ENCODE results near the gene ARHGEF25. TPM values are rescaled to one million over a fixed set of nuclear protein-coding genes. Genes with fewer than 3 reads are reported as not detected.

The ARHGEF25 gene
- total RNA-seq, 1 donor from 2014 or later = 16.8 TPM

DNA sequence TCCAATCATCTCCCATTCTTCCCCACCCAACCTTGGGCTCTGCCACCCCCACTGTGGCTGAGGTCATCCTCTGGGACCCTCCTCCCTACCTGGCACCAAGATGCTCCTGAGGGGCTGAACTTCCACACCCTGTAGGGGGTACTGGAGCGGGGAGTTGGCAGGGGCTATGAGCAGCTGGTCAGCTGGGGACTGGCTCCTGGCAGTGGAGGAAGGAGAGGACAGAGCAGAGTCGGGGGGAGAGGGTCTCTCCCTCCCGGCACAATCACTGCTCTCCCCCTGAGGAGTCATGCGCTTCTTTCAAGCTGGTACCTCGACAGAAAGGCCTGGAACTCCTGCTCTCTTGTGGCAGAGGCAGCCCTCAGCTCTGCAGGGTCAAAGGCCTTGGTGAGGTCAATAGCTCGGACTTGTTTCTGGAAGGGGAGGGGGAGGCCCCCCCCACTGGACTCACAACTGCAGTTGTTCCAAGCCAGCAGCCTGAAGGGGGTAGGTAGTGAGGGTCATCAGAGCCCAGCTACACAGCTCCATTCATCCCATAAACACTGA, 19.7 kb downstream of the ARHGEF25 start:
- Histone ChIP-seq H3K4me3 (ENCODE audit: insufficient read depth, low read depth, low read length) (no peak overlapping the region), H3K79me2 (ENCODE audit: insufficient read depth, low read length) (no peaks in the 10 kb centered on the region), H4K20me1 (ENCODE audit: insufficient read depth, low read length) (no peaks in the 10 kb centered on the region), H2AFZ (ENCODE audit: low read depth, low read length) (no peak overlapping the region), H3K36me3 (ENCODE audit: insufficient read depth, low read length) (no peaks in the 10 kb centered on the region), H3K9me3 (ENCODE audit: insufficient read depth, low read depth, low read length) (no peaks in the 10 kb centered on the region), H3K27me3 (ENCODE audit: insufficient read depth, low read length) (peaks cover 46% of the 10 kb centered on the region), H3K27ac (ENCODE audit: low read depth, low read length) (no peak overlapping the region), H3K4me1 (ENCODE audit: insufficient read depth, low read length) (peaks cover 5% of the 10 kb centered on the region), H3K4me2 (ENCODE audit: low read length) (no peak overlapping the region), H3K9ac (ENCODE audit: low read length) (no peak overlapping the region)
- H3K27me3 Mint-ChIP-seq (ENCODE audit: low read depth, unreplicated experiment) = peaks cover 66% of the 10 kb centered on the region
- TF ChIP-seq CTCF (IDR thresholded peaks at IDR 0.05; ENCODE audit: insufficient read depth, low read depth, low read length) = no peak
- H3K36me3 Mint-ChIP-seq (ENCODE audit: low read depth, unreplicated experiment) = peaks cover 9% of the 10 kb centered on the region
- FAIRE-seq (no peak), DNase-seq (ENCODE audit: low read depth) (no peak)
- peaks cover 3% of the 10 kb centered on the region for H3K9me3 Mint-ChIP-seq (ENCODE audit: unreplicated experiment)
- no peak overlapping the region for H3K4me3 Mint-ChIP-seq (ENCODE audit: unreplicated experiment)
- H3K27ac Mint-ChIP-seq (ENCODE audit: unreplicated experiment) = no peak overlapping the region
- H3K4me1 Mint-ChIP-seq (ENCODE audit: low read depth, unreplicated experiment) = no peaks in the 10 kb centered on the region

DNA sequence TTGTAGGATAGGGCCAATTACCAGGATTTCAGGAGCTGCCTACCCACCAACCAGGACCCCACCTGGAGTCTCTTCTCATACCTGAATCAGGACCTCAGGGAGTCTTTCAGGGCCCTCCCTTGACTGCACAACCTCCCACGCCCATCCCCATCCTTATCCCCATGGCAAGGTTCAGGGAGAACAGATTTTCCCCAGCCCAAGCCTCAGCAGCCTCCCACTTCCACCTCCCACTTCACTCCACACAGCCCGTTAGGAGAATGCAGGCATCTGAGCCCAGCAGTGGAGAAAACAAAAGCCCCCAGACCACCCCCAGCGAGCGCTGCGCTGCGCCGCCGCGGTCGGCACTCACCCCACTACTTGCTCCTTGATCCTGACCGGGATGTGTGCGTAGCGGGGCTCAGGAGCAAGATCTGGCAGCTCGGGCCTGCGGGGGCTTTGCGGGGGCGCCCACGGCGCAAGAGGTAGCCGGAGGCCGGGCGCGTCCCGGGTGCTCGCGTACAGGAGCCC, 20.4 kb downstream of the ARHGEF25 start:
- Histone ChIP-seq H3K9ac (ENCODE audit: low read length) (peak overlapping the region; percentile 41), H3K79me2 (ENCODE audit: insufficient read depth, low read length) (no peaks in the 10 kb centered on the region), H3K4me2 (ENCODE audit: low read length) (peak overlapping the region; percentile 91), H3K27me3 (ENCODE audit: insufficient read depth, low read length) (peaks cover 39% of the 10 kb centered on the region), H4K20me1 (ENCODE audit: insufficient read depth, low read length) (no peaks in the 10 kb centered on the region), H2AFZ (ENCODE audit: low read depth, low read length) (peak overlapping the region; percentile 69), H3K36me3 (ENCODE audit: insufficient read depth, low read length) (no peaks in the 10 kb centered on the region), H3K9me3 (ENCODE audit: insufficient read depth, low read depth, low read length) (no peaks in the 10 kb centered on the region), H3K27ac (ENCODE audit: low read depth, low read length) (no peak overlapping the region), H3K4me3 (ENCODE audit: insufficient read depth, low read depth, low read length) (peak overlapping the region; percentile 62), H3K4me1 (ENCODE audit: insufficient read depth, low read length) (peaks cover 5% of the 10 kb centered on the region)
- FAIRE-seq = no peak
- H3K4me1 Mint-ChIP-seq (ENCODE audit: low read depth, unreplicated experiment) = no peaks in the 10 kb centered on the region
- no peak for TF ChIP-seq CTCF (IDR thresholded peaks at IDR 0.05; ENCODE audit: insufficient read depth, low read depth, low read length)
- TF ChIP-seq EZH2 (IDR thresholded peaks at IDR 0.05; ENCODE audit: insufficient read depth, low read length) = no peak
- H3K27me3 Mint-ChIP-seq (ENCODE audit: low read depth, unreplicated experiment) = peaks cover 59% of the 10 kb centered on the region
- peaks cover 2% of the 10 kb centered on the region for H3K9me3 Mint-ChIP-seq (ENCODE audit: unreplicated experiment)
- peak overlapping the region; percentile 68 for H3K4me3 Mint-ChIP-seq (ENCODE audit: unreplicated experiment)
- no peak overlapping the region for H3K27ac Mint-ChIP-seq (ENCODE audit: unreplicated experiment)
- DNase-seq (ENCODE audit: low read depth) = no peak
- peaks cover 5% of the 10 kb centered on the region for H3K36me3 Mint-ChIP-seq (ENCODE audit: low read depth, unreplicated experiment)
